HL-60 (cell line): ENCODE results near the gene CNTNAP2.

Experiments used
- DNase-seq, 2 experiments: peaks; one replicate each; pipeline ENCODE4 v3.0.0-alpha.2; 2010 to 2020; ENCODE audit warnings: low read depth in 1 of 2, low spot score in 1 of 2
- H3K27ac ChIP-seq: fragments of 250-450 bp; sonication (Bioruptor Pico); replicated peaks from 2 replicates; pipeline ENCODE4 v1.5.1; 2020; ENCODE audit warnings: mild to moderate bottlenecking, moderate library complexity
- H3K27me3 ChIP-seq: fragments of 250-450 bp; sonication (Bioruptor Pico); 2 replicates; pipeline ENCODE4 v1.5.1; 2021; ENCODE audit warnings: mild to moderate bottlenecking, moderate library complexity; ENCODE audit not compliant: insufficient read depth, poor library complexity, severe bottlenecking
- H3K4me3 ChIP-seq: replicated peaks from 2 replicates; pipeline ENCODE4 v1.5.1; 2011; ENCODE audit warnings: mild to moderate bottlenecking, control low read depth, low read length; ENCODE audit not compliant: insufficient read depth
- CTCF ChIP-seq: IDR thresholded peaks from one replicate; pipeline ENCODE4 v1.5.1; 2011; ENCODE audit warnings: low read length, control low read depth, inconsistent platforms; ENCODE audit not compliant: insufficient read depth
- GABPA ChIP-seq: IDR thresholded peaks from 2 replicates; pipeline ENCODE4 v1.6.1; 2012; ENCODE audit warnings: low read depth
- POLR2AphosphoS5 ChIP-seq: IDR thresholded peaks from 2 replicates; pipeline ENCODE4 v1.6.1; 2012; ENCODE audit warnings: low read depth
- REST ChIP-seq: IDR thresholded peaks from 2 replicates; pipeline ENCODE4 v1.6.1; 2012; ENCODE audit warnings: low read depth; ENCODE audit not compliant: insufficient replicate concordance
- SPI1 ChIP-seq: IDR thresholded peaks from 2 replicates; pipeline ENCODE4 v1.6.1; 2012; ENCODE audit warnings: low read depth, mild to moderate bottlenecking, borderline replicate concordance

The CNTNAP2 gene

GRCh38 chr7:148116829-148117403 lies 2000.3 kb downstream of the CNTNAP2 start:
- Histone ChIP-seq H3K27ac (no peak overlapping the region), H3K4me3 (no peak overlapping the region), H3K27me3 (no peaks in the 10 kb centered on the region)
- TF ChIP-seq POLR2AphosphoS5 (no peak), REST (no peak), GABPA (no peak), CTCF (no peak), SPI1 (no peak)
- no peak for DNase-seq

GRCh38 chr7:148118371-148118770 lies 2001.8 kb downstream of the CNTNAP2 start:
- H3K4me3 ChIP-seq = no peak overlapping the region
- H3K27ac ChIP-seq = no peak overlapping the region
- no peak for DNase-seq
- no peaks in the 10 kb centered on the region for H3K27me3 ChIP-seq
- TF ChIP-seq CTCF (no peak), REST (no peak), POLR2AphosphoS5 (no peak), GABPA (no peak), SPI1 (no peak)

- no peak for TF ChIP-seq GABPA
- TF ChIP-seq REST = no peak
- TF ChIP-seq CTCF = no peak
- no peak for TF ChIP-seq POLR2AphosphoS5
- TF ChIP-seq SPI1 = no peak
- no peaks in the 10 kb centered on the region for H3K27me3 ChIP-seq
- no peak overlapping the region for H3K4me3 ChIP-seq
- no peak overlapping the region for H3K27ac ChIP-seq
- no peak for DNase-seq
Measured at GRCh38 chr7:148121401-148121800, 2004.8 kb downstream of the CNTNAP2 start.
